Thymus (tissue), 11 donors: ENCODE data around the gene TIE1. TPM values are rescaled to one million over a fixed set of nuclear protein-coding genes. Genes with fewer than 3 reads are reported as not detected.

ENCODE experiments used
- DNase-seq, 9 donors: peaks; one replicate each; pipeline ENCODE4 v3.0.0-alpha.2; 2013; ENCODE audit warnings: low spot score in 9 of 9, low read depth in 6 of 9, missing footprints in 1 of 9
- H3K27ac ChIP-seq, 2 donors: one replicate each; pipeline ENCODE4 v1.5.1; 2013; ENCODE audit warnings: control low read depth in 1 of 2, low read depth in 1 of 2, low read length in 1 of 2, mild to moderate bottlenecking in 1 of 2, moderate library complexity in 1 of 2
- H3K27me3 ChIP-seq, 2 donors: one replicate each; pipeline ENCODE4 v1.5.1; 2013; ENCODE audit warnings: low read length in 1 of 2; ENCODE audit not compliant: control insufficient read depth in 2 of 2, insufficient read depth in 1 of 2
- H3K36me3 ChIP-seq, 2 donors: one replicate each; pipeline ENCODE4 v1.5.1; 2013; ENCODE audit warnings: low read length in 1 of 2, mild to moderate bottlenecking in 1 of 2, moderate library complexity in 1 of 2; ENCODE audit not compliant: control insufficient read depth in 2 of 2, insufficient read depth in 2 of 2
- H3K4me1 ChIP-seq, 2 donors: one replicate each; pipeline ENCODE4 v1.5.1; 2013; ENCODE audit warnings: low read length in 2 of 2; ENCODE audit not compliant: control insufficient read depth in 2 of 2, insufficient read depth in 2 of 2
- H3K4me3 ChIP-seq, 2 donors: one replicate each; pipeline ENCODE4 v1.5.1; 2013; ENCODE audit warnings: low read length in 2 of 2, control low read depth in 1 of 2, mild to moderate bottlenecking in 1 of 2
- H3K9me3 ChIP-seq, 2 donors: one replicate each; pipeline ENCODE4 v1.5.1; 2013; ENCODE audit warnings: low read length in 1 of 2, mild to moderate bottlenecking in 1 of 2; ENCODE audit not compliant: control insufficient read depth in 2 of 2, insufficient read depth in 1 of 2
- WGBS: extraction: QIAGEN DNeasy Blood & Tissue Kit; methylation state at CpG from one replicate; pipeline ENCODE4 v1.1.7; 2013; 5-methylcytosine and 5-hydroxymethylcytosine counted together
- polyA plus RNA-seq: library from polyadenylated mRNA; stranded (reverse); fragments of 200-250 nt; gene quantifications from one replicate; pipeline ENCODE4 v1.2.3, GENCODE V29; 2013
- total RNA-seq: library from RNA; stranded (reverse); fragments of 120-200 nt; gene quantifications from one replicate; pipeline ENCODE4 v1.2.4, GENCODE V29; 2013
- donor health status: healthy.

The TIE1 gene
- total and polyA plus RNA-seq, 2 donors = 4.8 to 8.3 TPM

DNA sequence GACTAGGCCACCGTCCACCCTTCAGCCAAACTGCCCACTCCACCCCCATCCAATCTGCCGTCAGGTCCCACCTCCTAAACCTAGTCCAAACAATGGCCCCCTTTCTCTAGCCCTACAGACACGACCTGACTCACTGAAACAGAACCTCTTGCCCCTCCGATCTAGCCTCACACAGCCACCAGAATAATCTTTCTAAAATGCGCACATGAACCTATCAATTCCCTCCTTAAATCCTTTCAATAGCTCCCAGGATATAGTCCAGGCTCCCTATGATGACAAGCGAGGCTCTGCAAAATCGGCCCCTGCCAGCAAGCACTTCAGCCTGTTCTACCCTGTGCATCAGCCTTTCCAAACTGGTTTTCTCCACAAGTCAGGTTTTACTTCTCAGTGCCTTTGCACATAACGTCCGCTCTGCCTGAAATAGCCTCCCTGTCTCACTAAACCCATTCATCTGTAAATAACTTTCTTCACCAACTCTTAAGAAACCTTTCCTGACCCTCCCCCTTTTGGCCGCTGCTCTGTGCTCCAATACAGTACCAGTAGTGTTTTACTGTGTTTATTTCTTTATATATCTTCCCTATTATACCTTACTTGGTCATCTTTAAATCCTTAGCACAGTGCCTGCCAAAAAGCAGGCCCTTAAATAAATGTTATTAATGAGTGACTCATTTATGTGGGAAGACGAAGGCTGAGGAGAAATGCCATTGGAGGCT, 49.0 kb downstream of the TIE1 start:
- Histone ChIP-seq H3K27ac (peak overlapping the region in 1 of 2 donors; percentile 74), H3K36me3 (no peaks in the 10 kb centered on the region), H3K27me3 (peaks cover 0 to 5% of the 10 kb centered on the region in 2 donors), H3K4me1 (peaks cover 0 to 10% of the 10 kb centered on the region in 2 donors), H3K9me3 (no peaks in the 10 kb centered on the region), H3K4me3 (peak overlapping the region in 1 of 2 donors; percentile 49)
- DNase-seq = no peak
- 90% methylated on average over 11 of the region's 11 CpGs for WGBS

DNA sequence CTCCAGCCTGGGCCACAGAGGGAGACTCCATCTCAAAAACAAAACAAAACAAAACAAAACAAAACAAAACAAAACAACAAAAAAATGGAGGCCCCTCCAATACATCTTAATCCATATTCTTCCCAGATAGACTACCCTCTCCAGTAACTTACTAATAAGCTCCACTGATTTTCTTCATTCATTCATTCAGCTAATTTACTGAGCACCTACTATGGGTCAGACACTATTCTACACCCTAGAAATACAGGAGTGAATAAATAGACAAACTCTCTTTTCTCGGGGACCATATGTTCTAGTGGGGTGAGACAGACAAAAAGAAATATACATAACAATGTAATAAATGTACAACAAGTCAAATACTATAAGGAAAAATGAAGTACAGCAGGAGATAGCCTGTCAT, 50.2 kb downstream of the TIE1 start:
- peaks cover 0 to 5% of the 10 kb centered on the region in 2 donors for H3K27me3 ChIP-seq
- DNase-seq = no peak
- 94% methylated on average over 1 of the region's 1 CpG for WGBS
- no peak overlapping the region for H3K27ac ChIP-seq
- no peaks in the 10 kb centered on the region for H3K36me3 ChIP-seq
- no peaks in the 10 kb centered on the region for H3K9me3 ChIP-seq
- peaks cover 0 to 10% of the 10 kb centered on the region in 2 donors for H3K4me1 ChIP-seq
- H3K4me3 ChIP-seq = no peak overlapping the region

DNA sequence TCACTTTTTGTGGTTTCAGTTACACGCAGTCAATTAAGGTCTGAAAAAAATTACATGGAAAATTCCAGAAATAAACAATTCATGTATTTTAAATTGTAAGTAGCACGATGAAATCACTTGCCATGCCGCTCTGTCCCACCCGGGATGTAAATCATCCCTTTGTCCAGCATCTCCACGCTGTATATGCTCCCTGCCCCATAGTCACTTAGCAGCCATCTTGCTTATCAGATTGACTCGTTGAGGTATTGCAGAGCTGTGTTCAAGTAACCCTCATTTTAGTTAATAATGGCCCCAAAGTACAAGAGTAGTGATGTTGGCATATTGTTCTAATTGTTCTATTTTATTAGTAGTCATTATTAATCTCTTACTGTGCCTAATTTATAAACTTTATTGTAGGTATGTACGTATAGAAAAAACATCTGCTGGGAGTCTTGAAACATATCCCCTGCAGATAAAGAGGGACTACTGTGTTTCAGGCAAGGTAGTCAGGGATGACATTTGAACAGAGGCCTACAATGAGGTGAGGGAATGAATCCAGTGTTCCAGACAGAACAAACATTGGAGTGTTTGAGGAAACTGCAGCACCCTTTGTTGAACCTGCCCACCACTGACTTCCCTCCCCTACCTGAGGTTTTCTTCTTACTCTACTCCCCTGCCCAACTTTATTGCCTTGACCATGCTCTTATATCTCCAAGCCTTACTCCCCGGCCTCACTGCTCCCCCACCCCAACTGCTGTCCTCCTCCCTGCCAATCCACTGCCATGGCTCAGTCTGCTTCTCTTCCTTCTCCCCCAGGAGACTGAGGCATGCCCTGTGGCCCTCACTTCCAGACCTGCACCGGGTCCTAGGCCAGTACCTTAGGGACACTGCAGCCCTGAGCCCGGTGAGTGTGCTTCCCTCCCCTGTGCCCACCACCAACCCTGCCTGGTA, 50.9 kb downstream of the TIE1 start:
- H3K9me3 ChIP-seq = no peaks in the 10 kb centered on the region
- H3K4me3 ChIP-seq = no peak overlapping the region
- DNase-seq = no peak
- H3K27me3 ChIP-seq = peaks cover 0 to 5% of the 10 kb centered on the region in 2 donors
- H3K27ac ChIP-seq = no peak overlapping the region
- peaks cover 0 to 10% of the 10 kb centered on the region in 2 donors for H3K4me1 ChIP-seq
- whole genome bisulfite sequencing = 93% methylated on average over 10 of the region's 10 CpGs
- no peaks in the 10 kb centered on the region for H3K36me3 ChIP-seq

DNA sequence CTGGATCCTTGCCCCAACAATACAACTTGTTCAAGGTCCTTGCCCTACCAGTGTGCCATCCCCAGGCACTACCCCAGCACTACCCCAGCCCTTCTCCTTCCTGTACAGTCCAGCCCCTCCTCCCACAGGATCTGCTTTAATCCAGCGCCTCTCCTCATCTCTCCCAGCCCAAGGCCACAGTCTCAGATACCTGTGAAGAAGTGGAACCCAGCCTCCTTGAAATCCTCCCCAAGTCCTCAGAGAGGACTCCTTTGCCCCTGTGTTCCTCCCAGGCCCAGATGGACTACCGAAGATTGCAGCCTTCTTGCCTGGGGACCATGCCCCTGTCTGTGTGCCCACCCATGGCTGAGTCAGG, 51.5 kb downstream of the TIE1 start:
- H3K4me1 ChIP-seq = peaks cover 0 to 10% of the 10 kb centered on the region in 2 donors
- H3K4me3 ChIP-seq = no peak overlapping the region
- no peak overlapping the region for H3K27ac ChIP-seq
- 97% methylated on average over 2 of the region's 2 CpGs for WGBS
- DNase-seq = no peak
- H3K36me3 ChIP-seq = no peaks in the 10 kb centered on the region
- no peaks in the 10 kb centered on the region for H3K9me3 ChIP-seq
- peaks cover 0 to 5% of the 10 kb centered on the region in 2 donors for H3K27me3 ChIP-seq

DNA sequence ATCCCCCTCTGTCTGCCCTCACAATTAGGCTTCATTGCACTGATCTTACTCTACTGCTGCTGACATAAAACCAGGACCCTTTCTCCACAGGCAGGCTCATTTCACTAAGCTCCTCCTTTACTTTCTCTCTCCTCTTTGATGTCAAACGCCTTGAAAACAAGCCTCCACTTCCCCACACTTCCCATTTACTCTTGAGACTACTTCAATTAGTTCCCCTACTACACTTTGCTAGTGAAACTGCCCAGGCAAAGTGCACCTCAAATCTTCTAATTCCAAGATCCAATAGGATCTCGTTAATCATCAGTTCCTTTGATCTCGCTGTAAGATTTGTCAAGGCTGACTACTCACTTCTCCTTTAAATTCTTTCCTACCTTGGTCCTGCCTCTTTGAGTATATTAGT, 52.1 kb downstream of the TIE1 start:
- Histone ChIP-seq H3K27ac (no peak overlapping the region), H3K36me3 (no peaks in the 10 kb centered on the region), H3K27me3 (peaks cover 0 to 5% of the 10 kb centered on the region in 2 donors), H3K4me3 (no peak overlapping the region), H3K4me1 (peaks cover 2 to 11% of the 10 kb centered on the region in 2 donors), H3K9me3 (no peaks in the 10 kb centered on the region)
- 64% methylated on average over 3 of the region's 3 CpGs for WGBS
- peak in 4 of 9 donors; percentile 7 to 47 (median 26) for DNase-seq

DNA sequence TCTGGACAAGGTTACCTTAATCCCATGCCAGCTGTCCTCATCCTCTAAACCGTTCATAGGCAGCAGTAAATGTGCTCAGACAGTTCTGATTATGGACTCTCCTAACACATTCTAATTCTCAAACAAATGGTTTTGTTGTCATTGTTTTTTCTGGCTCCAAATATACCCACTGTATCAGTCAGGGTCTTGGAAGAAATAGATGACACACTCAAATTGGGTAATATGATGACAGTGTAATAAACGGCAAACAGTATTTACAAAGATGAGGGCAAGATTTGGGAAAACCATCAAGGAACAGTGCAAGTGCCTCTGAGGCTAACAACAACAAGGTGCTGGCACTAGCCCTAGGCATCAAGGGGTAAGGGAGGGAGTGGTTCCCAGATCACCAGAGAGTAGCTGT, 53.7 kb downstream of the TIE1 start:
- WGBS = 94% methylated on average over 2 of the region's 2 CpGs
- H3K27me3 ChIP-seq = no peaks in the 10 kb centered on the region
- no peak overlapping the region for H3K4me3 ChIP-seq
- no peaks in the 10 kb centered on the region for H3K36me3 ChIP-seq
- H3K9me3 ChIP-seq = no peaks in the 10 kb centered on the region
- DNase-seq = no peak
- peaks cover 9 to 19% of the 10 kb centered on the region in 2 donors for H3K4me1 ChIP-seq
- H3K27ac ChIP-seq = no peak overlapping the region

DNA sequence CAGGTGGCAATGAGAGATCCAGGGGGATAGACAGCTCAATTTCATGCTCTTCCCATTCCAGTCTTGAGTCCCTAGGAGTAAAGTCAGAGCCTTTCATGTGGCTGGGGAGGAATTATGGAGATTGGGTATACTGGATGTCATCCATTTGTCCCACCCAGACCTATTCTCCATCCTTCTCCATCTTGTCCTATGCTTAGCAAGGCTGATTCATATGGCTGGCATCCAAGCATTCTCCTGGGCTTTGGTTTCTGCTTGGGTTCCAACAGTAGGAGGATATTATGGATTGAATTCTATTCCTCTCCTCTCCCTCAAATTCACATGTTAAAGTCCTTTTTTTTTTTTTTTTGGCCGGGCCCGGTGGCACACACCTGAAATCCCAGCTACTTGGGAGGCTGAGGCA, 54.2 kb downstream of the TIE1 start:
- Histone ChIP-seq H3K4me3 (no peak overlapping the region), H3K27ac (no peak overlapping the region), H3K36me3 (peaks cover 0 to under 1% of the 10 kb centered on the region in 2 donors), H3K4me1 (peaks cover 13 to 23% of the 10 kb centered on the region in 2 donors), H3K9me3 (no peaks in the 10 kb centered on the region), H3K27me3 (no peaks in the 10 kb centered on the region)
- WGBS = 89% methylated on average over 2 of the region's 2 CpGs
- no peak for DNase-seq

DNA sequence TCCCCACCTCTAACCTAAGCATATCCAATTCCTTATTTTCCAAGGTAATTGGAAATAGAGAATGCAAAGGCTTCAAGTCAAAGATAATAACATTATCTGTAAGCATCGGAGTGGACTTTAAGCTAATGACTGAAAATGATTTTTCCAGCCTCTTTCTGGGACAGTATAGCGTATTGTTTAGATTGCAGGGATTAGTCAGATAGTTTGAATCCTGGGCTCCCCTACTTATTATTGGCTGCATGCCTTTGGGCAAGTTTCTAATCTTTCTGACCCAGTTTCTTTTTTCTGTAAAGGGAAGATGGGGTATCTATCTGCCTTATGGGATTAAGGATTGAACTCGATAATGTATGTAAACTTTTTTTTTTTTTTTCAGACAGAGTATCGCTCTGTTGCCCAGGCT, 56.5 kb downstream of the TIE1 start:
- Histone ChIP-seq H3K27ac (no peak overlapping the region), H3K4me1 (peaks cover 19 to 36% of the 10 kb centered on the region in 2 donors), H3K36me3 (peaks cover 15 to 23% of the 10 kb centered on the region in 2 donors), H3K4me3 (no peak overlapping the region), H3K27me3 (no peaks in the 10 kb centered on the region), H3K9me3 (no peaks in the 10 kb centered on the region)
- DNase-seq = no peak
- WGBS = 97% methylated on average over 4 of the region's 4 CpGs
